ENCODE results near the gene AP1S2.

- TF ChIP-seq EZH2phosphoT487 (IDR thresholded peaks at IDR 0.05; ENCODE audit: borderline replicate concordance): no peak
- no peak for TF ChIP-seq CTCF (conservative IDR thresholded peaks at IDR 0.05; ENCODE audit: low read length)
These were observed 40.1 kb upstream of the AP1S2 start for GRCh38 chrX:15894724-15895123.

All from Loucy (cell line).